Body of pancreas (tissue), 4 donors: ENCODE data around the gene LGALS13. TPM values are rescaled to one million over a fixed set of nuclear protein-coding genes. Genes with fewer than 3 reads are reported as not detected.

Source experiments
- ATAC-seq: fragments of 150-250 bp; one replicate; pipeline ENCODE4 v1.9.1; 2016
- DNase-seq, 4 donors: peaks; one replicate each; pipeline ENCODE4 v3.0.0-alpha.2; 2019
- H3K27ac ChIP-seq, 4 donors: fragments of 200-600 bp; sonication (generic); 1 replicate in 3 of 4; 2 replicates in 1 of 4; pipeline versions ENCODE4 v1.5.1 to v1.6.1; 2016 to 2019; ENCODE audit warnings: mild to moderate bottlenecking in 1 of 4, mixed read lengths in 1 of 4, moderate library complexity in 1 of 4
- H3K27me3 ChIP-seq, 2 donors: fragments of 200-600 bp; sonication (generic); one replicate each; pipeline ENCODE4 v1.6.0; 2016; ENCODE audit warnings: mild to moderate bottlenecking in 1 of 2
- H3K36me3 ChIP-seq, 2 donors: fragments of 200-600 bp; sonication (generic); replicated peaks in 1 of 2; 2 replicates each; pipeline ENCODE4 v1.5.1; 2016; ENCODE audit warnings: low read depth in 2 of 2; ENCODE audit not compliant: insufficient read depth in 1 of 2
- H3K4me1 ChIP-seq: fragments of 200-600 bp; sonication (generic); one replicate; pipeline ENCODE4 v1.6.0; 2016
- H3K4me3 ChIP-seq, 2 donors: fragments of 200-600 bp; sonication (generic); 1 replicate in 1 of 2; 2 replicates in 1 of 2; pipeline ENCODE4 v1.5.1; 2016 to 2019
- H3K9me3 ChIP-seq, 3 donors: fragments of 200-600 bp; sonication (generic); 1 replicate in 2 of 3; 2 replicates in 1 of 3; pipeline ENCODE4 v1.5.1; 2016
- CTCF ChIP-seq, 7 experiments: fragments of 450-650 bp in 4 of 7; fragments of 200-600 bp in 3 of 7; sonication (generic) in 3 of 7; IDR thresholded peaks; one replicate each; pipeline ENCODE4 v1.5.1; 2016 to 2019; ENCODE audit warnings: antibody characterized with exemption in 7 of 7
- POLR2A ChIP-seq, 3 donors: fragments of 450-650 bp; IDR thresholded peaks; one replicate each; pipeline ENCODE4 v1.6.1; 2016; ENCODE audit warnings: antibody characterized with exemption in 3 of 3, mild to moderate bottlenecking in 2 of 3
- WGBS, 2 donors: methylation state at CpG; one replicate each; pipeline ENCODE4 v1.1.5; 2017; 5-methylcytosine and 5-hydroxymethylcytosine counted together
- intact Hi-C: fragments of 100-400 bp; cut with DNase I; formaldehyde crosslinking; loops from one replicate; pipeline ENCODE4 v1.15.1; 2023
- total RNA-seq, 2 donors: library from RNA; depleted of rRNA; stranded (reverse); fragments of >200 nt; gene quantifications; one replicate each; pipeline ENCODE4 v1.1.0, GENCODE V29; 2016

Gene LGALS13
- total RNA-seq, 2 donors from 2014 or later: not detected

GRCh38 chr19:39607021-39607420 is 4.7 kb downstream of the LGALS13 start:
- Histone ChIP-seq H3K4me3 (no peak overlapping the region), H3K9me3 (no peaks in the 10 kb centered on the region), H3K36me3 (no peaks in the 10 kb centered on the region), H3K27ac (no peak overlapping the region), H3K4me1 (no peaks in the 10 kb centered on the region), H3K27me3 (no peaks in the 10 kb centered on the region)
- WGBS, 2 donors: 69 to 75% methylated on average over 9 of the region's 9 CpGs
- ATAC-seq: no peak
- intact Hi-C loops: no loop called here
- no peak for DNase-seq
- no peak for TF ChIP-seq CTCF (IDR thresholded peaks at IDR 0.05)
- no peak for TF ChIP-seq POLR2A (IDR thresholded peaks at IDR 0.05)

DNA sequence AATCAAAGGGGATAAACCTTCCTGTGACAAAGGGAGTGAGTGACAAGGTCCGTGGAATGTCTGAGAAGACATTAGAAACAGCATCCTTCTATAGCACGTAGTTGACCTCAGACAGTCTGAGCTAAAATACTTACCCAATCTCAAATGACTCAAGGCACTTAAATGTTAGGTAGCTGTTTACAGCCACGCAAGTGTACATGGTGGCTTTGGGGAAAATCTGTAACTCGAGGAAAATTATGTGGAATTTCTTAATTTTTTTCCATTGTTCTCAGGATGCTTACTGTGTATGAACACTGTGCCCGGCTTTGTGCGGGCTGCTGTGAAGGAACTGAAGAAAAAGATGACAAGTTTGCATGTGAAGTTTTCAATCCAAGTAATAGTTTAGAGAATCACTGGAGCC is 5.2 kb downstream of the LGALS13 start:
- intact Hi-C loops: no loop called here
- ATAC-seq: no peak
- Histone ChIP-seq H3K9me3 (no peaks in the 10 kb centered on the region), H3K27ac (no peak overlapping the region), H3K27me3 (no peaks in the 10 kb centered on the region), H3K4me1 (no peaks in the 10 kb centered on the region), H3K4me3 (no peak overlapping the region), H3K36me3 (no peaks in the 10 kb centered on the region)
- TF ChIP-seq POLR2A (IDR thresholded peaks at IDR 0.05): no peak
- TF ChIP-seq CTCF (IDR thresholded peaks at IDR 0.05): no peak
- no peak for DNase-seq
- WGBS, 2 donors: 49 to 59% methylated on average over 6 of the region's 6 CpGs

DNA sequence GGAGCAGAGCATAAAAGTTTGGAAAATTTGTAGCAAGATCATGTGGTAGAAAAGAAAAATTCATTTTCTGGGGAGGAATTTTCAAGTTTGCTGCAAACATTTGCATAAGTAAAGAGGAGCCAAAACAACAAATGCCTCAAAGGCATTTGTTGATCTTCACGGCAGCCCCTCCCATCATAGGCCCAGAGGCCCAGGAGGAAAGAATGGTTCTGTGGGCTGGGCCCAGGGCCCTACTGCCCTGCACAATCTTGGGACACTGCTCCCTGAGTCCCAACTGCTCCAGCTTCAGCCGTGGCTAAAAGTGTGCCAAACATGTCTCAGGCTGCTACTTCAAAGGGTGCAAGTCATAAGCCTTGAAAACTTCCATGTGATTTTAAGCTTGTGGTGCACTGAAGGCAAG is 11.3 kb downstream of the LGALS13 start:
- H3K36me3 ChIP-seq: no peaks in the 10 kb centered on the region
- DNase-seq (no peak), ATAC-seq (no peak)
- no peaks in the 10 kb centered on the region for H3K4me1 ChIP-seq
- TF ChIP-seq POLR2A (IDR thresholded peaks at IDR 0.05) (no peak), CTCF (IDR thresholded peaks at IDR 0.05) (no peak)
- 53 to 56% methylated on average over 2 of the region's 2 CpGs for WGBS, 2 donors
- H3K27ac ChIP-seq: no peak overlapping the region
- peaks cover 0 to 6% (median 0%) of the 10 kb centered on the region in 3 donors for H3K9me3 ChIP-seq
- H3K4me3 ChIP-seq: no peak overlapping the region
- intact Hi-C loops: no loop called here
- no peaks in the 10 kb centered on the region for H3K27me3 ChIP-seq

GRCh38 chr19:39617745-39618144 is 15.4 kb downstream of the LGALS13 start:
- H3K4me3 ChIP-seq: no peak overlapping the region
- no peak for ATAC-seq

More at GRCh38 chr19:39617745-39618144, 15.4 kb downstream of the LGALS13 start:
- no peak for DNase-seq
- Histone ChIP-seq H3K27ac (no peak overlapping the region), H3K9me3 (peaks cover 0 to 6% (median 0%) of the 10 kb centered on the region in 3 donors), H3K27me3 (no peaks in the 10 kb centered on the region), H3K36me3 (no peaks in the 10 kb centered on the region), H3K4me1 (no peaks in the 10 kb centered on the region)
- intact Hi-C loops: no loop called here
- 25 to 45% methylated on average over 1 of the region's 1 CpG for WGBS, 2 donors
- TF ChIP-seq CTCF (IDR thresholded peaks at IDR 0.05) (no peak), POLR2A (IDR thresholded peaks at IDR 0.05) (no peak)
